ENCODE measurements around the gene ZDHHC16.

GRCh38 chr10:97497572-97498075 is 51.6 kb downstream of the ZDHHC16 start:
- TF ChIP-seq CTCF (IDR thresholded peaks at IDR 0.05; ENCODE audit: low read depth, low read length, missing input control) = no peak
- peak; percentile 22 for TF ChIP-seq MAX (IDR thresholded peaks at IDR 0.05)
- no peak for TF ChIP-seq SP1 (IDR thresholded peaks at IDR 0.05)
- no peak for TF ChIP-seq NR2F2 (IDR thresholded peaks at IDR 0.05)
- no peak for TF ChIP-seq RXRA (IDR thresholded peaks at IDR 0.05)
- TF ChIP-seq TAF1 (conservative IDR thresholded peaks at IDR 0.05) = no peak
- TF ChIP-seq REST (IDR thresholded peaks at IDR 0.05) = no peak
- TF ChIP-seq EGR1 (IDR thresholded peaks at IDR 0.05; ENCODE audit: low read depth in 2 of 2) = no peak
- TF ChIP-seq ZBTB33 (IDR thresholded peaks at IDR 0.05) = no peak
- no peak for TF ChIP-seq RAD21 (IDR thresholded peaks at IDR 0.05)
- TF ChIP-seq GABPA (IDR thresholded peaks at IDR 0.05 in 1 of 2, conservative IDR thresholded peaks at IDR 0.05 in 1 of 2) = no peak
- TF ChIP-seq HNF4G (IDR thresholded peaks at IDR 0.05) = no peak
- TF ChIP-seq JUND (IDR thresholded peaks at IDR 0.05) = no peak
- no peak for TF ChIP-seq YY1 (IDR thresholded peaks at IDR 0.05)

All from liver (tissue), 3 donors.